ENCODE results near the gene PIK3R3. TPM values are rescaled to one million over a fixed set of nuclear protein-coding genes. Genes with fewer than 3 reads are reported as not detected.

Gene PIK3R3
- total RNA-seq, 1 experiment from 2014 or later: 36.3 TPM

- BruUV-seq (replicated peaks): no TSS peak
- ATAC-seq: no peak
- Histone ChIP-seq H3K9me3 (ENCODE audit: control insufficient read depth, insufficient read depth, low read depth, low read length) (no peaks in the 10 kb centered on the region), H3K4me3 (ENCODE audit: low read depth in 2 of 2, low read length in 2 of 2) (no peak overlapping the region), H3K36me3 (ENCODE audit: control insufficient read depth, insufficient read depth, low read length) (no peaks in the 10 kb centered on the region), H3K27me3 (ENCODE audit: control insufficient read depth, insufficient read depth, low read length) (no peaks in the 10 kb centered on the region), H3K27ac (ENCODE audit: low read length) (no peak overlapping the region), H3K4me1 (ENCODE audit: control insufficient read depth, insufficient read depth, low read length) (peaks cover 18% of the 10 kb centered on the region)
- intact Hi-C loops (cut with micrococcal nuclease; ENCODE audit: unreplicated experiment): no loop called here
- TF ChIP-seq POLR2AphosphoS5 (IDR thresholded peaks at IDR 0.05; ENCODE audit: low read depth, low read length) (no peak), SIN3A (IDR thresholded peaks at IDR 0.05; ENCODE audit: borderline replicate concordance, insufficient read depth, low read depth, low read length) (no peak), REST (IDR thresholded peaks at IDR 0.05; ENCODE audit: insufficient read depth in 1 of 2, low read depth in 2 of 2, low read length in 1 of 2) (no peak)
- ChIA-PET POLR2A (interaction anchor here (0.5 kb wide), 1 partner anchor 64 kb away, joined by 5 read pairs; no protein-coding TSS in a partner anchor), CTCF (interaction anchor here (0.6 to 1.6 kb wide), 2 partner anchors 9 to 459 kb away, joined by 5 to 7 read pairs; no protein-coding TSS in a partner anchor)
- no peak for DNase-seq (ENCODE audit: low read depth, low spot score)
- in situ Hi-C loops (cut with HindIII; ENCODE audit: low pct_unique_long_range_greater_than_20kb, low sequenced_read_pairs): no loop called here
Measured at GRCh38 chr1:46171871-46172270, 39.4 kb upstream of the PIK3R3 start.

GRCh38 chr1:46171351-46171750 lies 38.9 kb upstream of the PIK3R3 start:
- BruUV-seq (replicated peaks): no TSS peak
- H3K4me1 ChIP-seq (ENCODE audit: control insufficient read depth, insufficient read depth, low read length): peaks cover 18% of the 10 kb centered on the region
- intact Hi-C loops (cut with micrococcal nuclease; ENCODE audit: unreplicated experiment): no loop called here
- H3K4me3 ChIP-seq (ENCODE audit: low read depth in 2 of 2, low read length in 2 of 2): no peak overlapping the region
- ATAC-seq (no peak), DNase-seq (ENCODE audit: low read depth, low spot score) (no peak)
- CTCF ChIA-PET: no interaction called here
- POLR2A ChIA-PET: interaction anchor here (0.5 kb wide), 1 partner anchor 65 kb away, joined by 5 read pairs; no protein-coding TSS in a partner anchor
- in situ Hi-C loops (cut with HindIII; ENCODE audit: low pct_unique_long_range_greater_than_20kb, low sequenced_read_pairs): no loop called here
- H3K27ac ChIP-seq (ENCODE audit: low read length): no peak overlapping the region
- no peak for TF ChIP-seq POLR2AphosphoS5 (IDR thresholded peaks at IDR 0.05; ENCODE audit: low read depth, low read length)
- no peak for TF ChIP-seq REST (IDR thresholded peaks at IDR 0.05; ENCODE audit: insufficient read depth in 1 of 2, low read depth in 2 of 2, low read length in 1 of 2)
- TF ChIP-seq CTCF (IDR thresholded peaks at IDR 0.05): no peak
- TF ChIP-seq TCF7L2 (IDR thresholded peaks at IDR 0.05; ENCODE audit: low read depth, low read length): no peak
- TF ChIP-seq SIN3A (IDR thresholded peaks at IDR 0.05; ENCODE audit: borderline replicate concordance, insufficient read depth, low read depth, low read length): no peak
- no peaks in the 10 kb centered on the region for H3K9me3 ChIP-seq (ENCODE audit: control insufficient read depth, insufficient read depth, low read depth, low read length)
- H3K27me3 ChIP-seq (ENCODE audit: control insufficient read depth, insufficient read depth, low read length): no peaks in the 10 kb centered on the region
- no peaks in the 10 kb centered on the region for H3K36me3 ChIP-seq (ENCODE audit: control insufficient read depth, insufficient read depth, low read length)

Data from Panc1 (cell line).